Lower leg skin (tissue), 4 donors: ENCODE data around the gene RHO. TPM values are rescaled to one million over a fixed set of nuclear protein-coding genes. Genes with fewer than 3 reads are reported as not detected.

ENCODE experiments used
- DNase-seq, 2 donors: peaks; one replicate each; pipeline ENCODE4 v3.0.0-alpha.2; 2019; ENCODE audit warnings: low spot score in 2 of 2
- H3K4me3 ChIP-seq: fragments of 200-600 bp; sonication (generic); 2 replicates; pipeline ENCODE4 v1.5.1; 2017; ENCODE audit warnings: mild to moderate bottlenecking, low read depth; ENCODE audit not compliant: poor library complexity, severe bottlenecking
- CTCF ChIP-seq, 3 donors: fragments of 450-650 bp; IDR thresholded peaks; one replicate each; pipeline ENCODE4 v1.5.1; 2016; ENCODE audit warnings: antibody characterized with exemption in 3 of 3, mild to moderate bottlenecking in 3 of 3, moderate library complexity in 2 of 3
- POLR2A ChIP-seq, 2 donors: fragments of 450-650 bp; IDR thresholded peaks; one replicate each; pipeline ENCODE4 v1.6.1; 2016 to 2017; ENCODE audit warnings: antibody characterized with exemption in 2 of 2, mild to moderate bottlenecking in 1 of 2, moderate library complexity in 1 of 2
- WGBS, 2 donors: methylation state at CpG; one replicate each; pipeline ENCODE4 v1.1.5; 2018; 5-methylcytosine and 5-hydroxymethylcytosine counted together
- intact Hi-C: fragments of 100-400 bp; cut with DNase I; formaldehyde crosslinking; loops from one replicate; pipeline ENCODE4 v1.15.0; 2023; ENCODE audit warnings: low total_unique reads
- total RNA-seq, 4 donors: library from RNA; depleted of rRNA; stranded (reverse); fragments of >200 nt; gene quantifications; one replicate each; pipeline ENCODE4 v1.1.0, GENCODE V29; 2016

RHO gene
- total RNA-seq, 4 donors from 2014 or later = not detected

GRCh38 chr3:129519449-129519848 lies 9.0 kb upstream of the RHO start:
- intact Hi-C loops = no loop called here
- TF ChIP-seq POLR2A (IDR thresholded peaks at IDR 0.05) = no peak
- TF ChIP-seq CTCF (IDR thresholded peaks at IDR 0.05) = no peak
- no peak for DNase-seq
- H3K4me3 ChIP-seq = no peak overlapping the region
- 95 to 96% methylated on average over 9 to 10 of the region's 10 CpGs for WGBS, 2 donors

GRCh38 chr3:129519896-129520715 lies 8.3 kb upstream of the RHO start:
- intact Hi-C loops = no loop called here
- 89 to 92% methylated on average over 13 to 15 of the region's 15 CpGs for WGBS, 2 donors
- H3K4me3 ChIP-seq = no peak overlapping the region
- TF ChIP-seq CTCF (IDR thresholded peaks at IDR 0.05) (no peak), POLR2A (IDR thresholded peaks at IDR 0.05) (no peak)
- DNase-seq = no peak

DNA sequence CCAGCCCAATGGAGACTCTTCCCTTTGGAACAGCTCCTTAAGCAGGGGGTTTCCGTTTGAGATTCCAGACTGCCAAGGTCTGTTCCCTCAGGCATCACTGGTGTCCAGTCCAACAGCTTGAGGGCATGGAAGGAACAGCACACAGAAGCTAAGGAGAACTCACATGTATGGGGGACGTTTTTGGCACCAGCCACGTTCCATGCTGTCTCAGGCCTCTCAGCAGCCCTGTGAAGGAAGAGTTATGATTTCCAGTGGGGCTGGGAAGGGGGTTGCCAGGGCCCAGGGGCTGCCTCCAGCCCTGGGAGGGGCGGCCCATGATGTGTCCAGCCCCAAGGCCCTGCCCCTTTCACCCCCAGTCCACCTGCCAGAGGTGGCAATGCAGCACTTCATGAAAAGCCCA lies 7.5 kb upstream of the RHO start:
- WGBS, 2 donors = 43 to 68% methylated on average over 4 of the region's 4 CpGs
- intact Hi-C loops = no loop called here
- H3K4me3 ChIP-seq = no peak overlapping the region
- TF ChIP-seq CTCF (IDR thresholded peaks at IDR 0.05) = no peak
- TF ChIP-seq POLR2A (IDR thresholded peaks at IDR 0.05) = no peak
- no peak for DNase-seq

DNA sequence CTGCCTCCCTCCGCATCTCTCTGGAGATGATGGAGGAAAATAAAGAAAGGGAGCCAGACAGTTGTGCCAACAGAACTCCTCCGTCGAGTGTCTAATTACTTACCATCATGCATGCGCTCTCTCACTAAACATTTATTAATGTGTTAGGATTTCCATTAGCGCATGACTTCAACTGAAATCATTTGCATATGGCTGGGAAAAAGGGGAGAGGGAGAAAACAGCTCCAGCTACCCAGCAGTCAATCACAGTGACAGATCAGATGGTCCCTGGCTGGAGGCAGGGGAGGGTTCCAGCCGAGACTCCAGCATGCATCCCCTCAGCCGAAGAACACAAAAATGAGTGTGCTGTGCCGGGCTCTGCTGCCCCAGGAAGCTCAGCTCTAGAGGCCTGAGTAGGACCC lies 6.8 kb upstream of the RHO start:
- TF ChIP-seq CTCF (IDR thresholded peaks at IDR 0.05) = no peak
- TF ChIP-seq POLR2A (IDR thresholded peaks at IDR 0.05) = no peak
- 50 to 62% methylated on average over 8 of the region's 8 CpGs for WGBS, 2 donors
- H3K4me3 ChIP-seq = no peak overlapping the region
- no peak for DNase-seq
- intact Hi-C loops = no loop called here

DNA sequence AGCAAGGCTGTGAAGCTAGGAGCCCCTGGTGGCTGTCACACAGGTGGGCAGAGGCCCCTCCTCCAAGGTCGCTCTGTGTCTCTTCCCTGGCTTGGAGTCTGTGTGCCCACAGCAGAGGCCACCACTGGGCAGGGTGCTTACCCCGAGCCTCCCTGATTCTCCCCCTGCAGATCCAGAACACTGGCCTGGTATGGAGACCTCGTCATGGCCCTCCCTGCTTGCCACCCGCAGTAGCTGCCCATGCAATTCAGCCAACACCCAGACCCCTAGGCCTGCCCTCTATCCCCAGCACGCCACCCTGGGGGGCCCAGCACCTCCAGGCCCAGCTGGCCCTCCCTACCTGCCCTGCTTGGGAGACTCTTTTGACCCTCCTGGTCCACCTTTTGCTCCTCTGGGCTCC lies 5.5 kb upstream of the RHO start:
- no peak overlapping the region for H3K4me3 ChIP-seq
- TF ChIP-seq CTCF (IDR thresholded peaks at IDR 0.05) (no peak), POLR2A (IDR thresholded peaks at IDR 0.05) (no peak)
- 92 to 98% methylated on average over 5 of the region's 5 CpGs for WGBS, 2 donors
- intact Hi-C loops = no loop called here
- DNase-seq = no peak

DNA sequence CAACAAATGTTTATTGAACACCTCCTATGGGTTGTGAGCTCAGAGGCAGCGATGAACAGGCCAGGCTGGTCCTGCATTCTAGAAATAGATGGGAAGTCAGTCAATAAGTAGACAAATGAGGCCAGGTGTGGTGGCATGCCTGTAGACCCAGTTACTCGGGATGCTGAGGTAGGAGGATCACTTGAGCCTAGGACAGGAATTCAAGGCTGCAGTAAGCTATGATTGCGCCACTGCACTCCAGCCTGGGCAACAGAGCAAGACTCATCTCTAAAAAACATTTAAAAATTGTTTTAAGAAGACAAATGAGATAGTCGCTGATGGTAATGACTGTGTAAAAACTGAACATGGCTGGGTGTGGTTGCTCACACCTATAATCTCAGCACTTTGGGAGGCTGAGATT lies 4.4 kb upstream of the RHO start:
- no peak overlapping the region for H3K4me3 ChIP-seq
- intact Hi-C loops = no loop called here
- TF ChIP-seq CTCF (IDR thresholded peaks at IDR 0.05) (no peak), POLR2A (IDR thresholded peaks at IDR 0.05) (no peak)
- WGBS, 2 donors = 85% methylated on average over 4 of the region's 4 CpGs
- no peak for DNase-seq
